Measurements from ENCODE around the gene BCOR. TPM values are rescaled to one million over a fixed set of nuclear protein-coding genes. Genes with fewer than 3 reads are reported as not detected.

Gene BCOR
- total and polyA plus RNA-seq, 9 of the 15 experiments (the other 6 are each of a cell fraction or from before 2014, with no cell fraction given) = 27.5 to 113 (median 37.6) TPM

DNA sequence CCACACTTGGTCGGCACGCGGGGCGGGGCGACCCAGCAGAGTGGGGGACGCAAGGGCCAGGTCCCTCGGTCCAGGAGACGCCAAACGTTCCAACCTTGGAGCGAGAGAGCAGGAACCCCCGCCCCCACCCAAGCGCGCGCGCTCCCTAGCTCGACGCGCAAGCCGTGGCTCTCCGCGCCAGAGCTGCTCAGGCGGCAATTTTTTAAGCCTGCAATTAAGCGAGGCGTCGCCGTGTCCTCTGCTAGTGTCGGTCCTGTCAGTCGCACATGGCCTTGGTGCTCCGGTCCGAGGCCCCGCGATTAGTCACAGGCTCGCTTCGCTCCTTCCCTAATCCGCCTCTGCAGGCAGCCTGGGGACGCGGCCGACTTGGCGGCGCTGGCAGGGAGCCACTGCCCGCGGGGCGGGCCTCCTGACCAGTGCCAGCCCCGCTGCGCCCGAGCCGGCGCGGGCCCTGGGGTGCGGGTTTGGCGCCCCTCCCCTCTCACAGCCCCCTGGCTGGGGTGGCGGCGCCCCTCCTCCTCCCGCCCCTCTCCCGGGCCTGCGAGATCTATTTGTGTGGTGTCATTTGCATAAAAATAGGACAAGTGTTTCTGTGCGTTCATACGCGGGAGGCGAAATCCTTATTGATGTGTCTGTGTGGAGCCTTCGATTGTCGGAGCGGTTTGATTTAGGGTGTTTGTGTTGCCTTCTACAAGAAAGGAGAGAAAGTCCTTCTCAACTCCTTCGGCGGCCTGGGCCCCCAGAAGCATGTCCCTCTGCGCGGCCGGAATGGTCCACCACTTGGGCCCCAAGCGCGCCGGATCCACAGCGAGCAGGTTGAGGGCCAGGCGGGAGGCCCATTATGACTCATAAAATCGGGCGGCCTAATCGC, 9.8 kb upstream of the BCOR start (continued):
- TF ChIP-seq ZC3H8 (IDR thresholded peaks at IDR 0.05) = no peak
- no peak for TF ChIP-seq SIN3B (IDR thresholded peaks at IDR 0.05; ENCODE audit: low read depth)
- no peak for TF ChIP-seq SUPT5H (IDR thresholded peaks at IDR 0.05)
- TF ChIP-seq, protein P1, sequence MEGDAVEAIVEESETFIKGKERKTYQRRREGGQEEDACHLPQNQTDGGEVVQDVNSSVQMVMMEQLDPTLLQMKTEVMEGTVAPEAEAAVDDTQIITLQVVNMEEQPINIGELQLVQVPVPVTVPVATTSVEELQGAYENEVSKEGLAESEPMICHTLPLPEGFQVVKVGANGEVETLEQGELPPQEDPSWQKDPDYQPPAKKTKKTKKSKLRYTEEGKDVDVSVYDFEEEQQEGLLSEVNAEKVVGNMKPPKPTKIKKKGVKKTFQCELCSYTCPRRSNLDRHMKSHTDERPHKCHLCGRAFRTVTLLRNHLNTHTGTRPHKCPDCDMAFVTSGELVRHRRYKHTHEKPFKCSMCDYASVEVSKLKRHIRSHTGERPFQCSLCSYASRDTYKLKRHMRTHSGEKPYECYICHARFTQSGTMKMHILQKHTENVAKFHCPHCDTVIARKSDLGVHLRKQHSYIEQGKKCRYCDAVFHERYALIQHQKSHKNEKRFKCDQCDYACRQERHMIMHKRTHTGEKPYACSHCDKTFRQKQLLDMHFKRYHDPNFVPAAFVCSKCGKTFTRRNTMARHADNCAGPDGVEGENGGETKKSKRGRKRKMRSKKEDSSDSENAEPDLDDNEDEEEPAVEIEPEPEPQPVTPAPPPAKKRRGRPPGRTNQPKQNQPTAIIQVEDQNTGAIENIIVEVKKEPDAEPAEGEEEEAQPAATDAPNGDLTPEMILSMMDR (IDR thresholded peaks at IDR 0.05 in 2 of 3, conservative IDR thresholded peaks at IDR 0.05 in 1 of 3; ENCODE audit: insufficient read depth in 2 of 3, low read depth in 1 of 3, low read length in 3 of 3) = no peak
- no peak for TF ChIP-seq SETDB1 (IDR thresholded peaks at IDR 0.05; ENCODE audit: low read length)
- TF ChIP-seq, protein P2, sequence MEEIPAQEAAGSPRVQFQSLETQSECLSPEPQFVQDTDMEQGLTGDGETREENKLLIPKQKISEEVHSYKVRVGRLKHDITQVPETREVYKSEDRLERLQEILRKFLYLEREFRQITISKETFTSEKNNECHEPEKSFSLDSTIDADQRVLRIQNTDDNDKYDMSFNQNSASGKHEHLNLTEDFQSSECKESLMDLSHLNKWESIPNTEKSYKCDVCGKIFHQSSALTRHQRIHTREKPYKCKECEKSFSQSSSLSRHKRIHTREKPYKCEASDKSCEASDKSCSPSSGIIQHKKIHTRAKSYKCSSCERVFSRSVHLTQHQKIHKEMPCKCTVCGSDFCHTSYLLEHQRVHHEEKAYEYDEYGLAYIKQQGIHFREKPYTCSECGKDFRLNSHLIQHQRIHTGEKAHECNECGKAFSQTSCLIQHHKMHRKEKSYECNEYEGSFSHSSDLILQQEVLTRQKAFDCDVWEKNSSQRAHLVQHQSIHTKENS (CRISPR knock-in tag; IDR thresholded peaks at IDR 0.05) = no peak
- TF ChIP-seq TCF7L2 (IDR thresholded peaks at IDR 0.05; ENCODE audit: low read depth, low read length) = no peak
- TF ChIP-seq U2AF2 (optimal IDR thresholded peaks at IDR 0.05; ENCODE audit: low read depth, low read length) = no peak
- TF ChIP-seq FOXJ3 (CRISPR knock-in tag; IDR thresholded peaks at IDR 0.05) = no peak
- TF ChIP-seq SRSF1 (IDR thresholded peaks at IDR 0.05; ENCODE audit: low read depth, low read length) = no peak
- no peak for TF ChIP-seq NR2C1 (IDR thresholded peaks at IDR 0.05)
- TF ChIP-seq NR2C1 (tag; IDR thresholded peaks at IDR 0.05) = no peak
- no peak for TF ChIP-seq KDM5B (IDR thresholded peaks at IDR 0.05; ENCODE audit: insufficient replicate concordance, low read depth, low read length)
- TF ChIP-seq, protein P3, sequence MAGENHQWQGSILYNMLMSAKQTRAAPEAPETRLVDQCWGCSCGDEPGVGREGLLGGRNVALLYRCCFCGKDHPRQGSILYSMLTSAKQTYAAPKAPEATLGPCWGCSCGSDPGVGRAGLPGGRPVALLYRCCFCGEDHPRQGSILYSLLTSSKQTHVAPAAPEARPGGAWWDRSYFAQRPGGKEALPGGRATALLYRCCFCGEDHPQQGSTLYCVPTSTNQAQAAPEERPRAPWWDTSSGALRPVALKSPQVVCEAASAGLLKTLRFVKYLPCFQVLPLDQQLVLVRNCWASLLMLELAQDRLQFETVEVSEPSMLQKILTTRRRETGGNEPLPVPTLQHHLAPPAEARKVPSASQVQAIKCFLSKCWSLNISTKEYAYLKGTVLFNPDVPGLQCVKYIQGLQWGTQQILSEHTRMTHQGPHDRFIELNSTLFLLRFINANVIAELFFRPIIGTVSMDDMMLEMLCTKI (IDR thresholded peaks at IDR 0.05; ENCODE audit: partially characterized antibody) = no peak
- TF ChIP-seq, protein P4, sequence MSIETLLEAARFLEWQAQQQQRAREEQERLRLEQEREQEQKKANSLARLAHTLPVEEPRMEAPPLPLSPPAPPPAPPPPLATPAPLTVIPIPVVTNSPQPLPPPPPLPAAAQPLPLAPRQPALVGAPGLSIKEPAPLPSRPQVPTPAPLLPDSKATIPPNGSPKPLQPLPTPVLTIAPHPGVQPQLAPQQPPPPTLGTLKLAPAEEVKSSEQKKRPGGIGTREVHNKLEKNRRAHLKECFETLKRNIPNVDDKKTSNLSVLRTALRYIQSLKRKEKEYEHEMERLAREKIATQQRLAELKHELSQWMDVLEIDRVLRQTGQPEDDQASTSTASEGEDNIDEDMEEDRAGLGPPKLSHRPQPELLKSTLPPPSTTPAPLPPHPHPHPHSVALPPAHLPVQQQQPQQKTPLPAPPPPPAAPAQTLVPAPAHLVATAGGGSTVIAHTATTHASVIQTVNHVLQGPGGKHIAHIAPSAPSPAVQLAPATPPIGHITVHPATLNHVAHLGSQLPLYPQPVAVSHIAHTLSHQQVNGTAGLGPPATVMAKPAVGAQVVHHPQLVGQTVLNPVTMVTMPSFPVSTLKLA (conservative IDR thresholded peaks at IDR 0.05) = peak in 1 of 2 experiments; percentile 74; a peak in 2 of 4 replicates
- no peak for TF ChIP-seq CHD4 (IDR thresholded peaks at IDR 0.05; ENCODE audit: insufficient read depth, insufficient replicate concordance, low read depth, low read length, poor library complexity, severe bottlenecking)
- no peak for TF ChIP-seq NR1H2 (CRISPR knock-in tag; IDR thresholded peaks at IDR 0.05)
- TF ChIP-seq, protein P5, sequence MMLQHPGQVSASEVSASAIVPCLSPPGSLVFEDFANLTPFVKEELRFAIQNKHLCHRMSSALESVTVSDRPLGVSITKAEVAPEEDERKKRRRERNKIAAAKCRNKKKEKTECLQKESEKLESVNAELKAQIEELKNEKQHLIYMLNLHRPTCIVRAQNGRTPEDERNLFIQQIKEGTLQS (IDR thresholded peaks at IDR 0.05) = peak; percentile 67
- TF ChIP-seq, protein P5 (CRISPR knock-in tag; conservative IDR thresholded peaks at IDR 0.05) = no peak
